H1 (cell line): ENCODE results near the gene NSUN2. TPM values are rescaled to one million over a fixed set of nuclear protein-coding genes. Genes with fewer than 3 reads are reported as not detected.

Experiments used
- CTCF ChIA-PET: fragments of 300-600 bp; sonication (Branson Sonifier 250); formaldehyde crosslinking; loops from one replicate; lab custom pipeline; 2021; ENCODE audit not compliant: partially characterized antibody; lab: Charles Lee
- POLR2A ChIA-PET: fragments of 300-600 bp; sonication (Branson Sonifier 250); formaldehyde crosslinking; loops from one replicate; lab custom pipeline; 2021; ENCODE audit warnings: inconsistent platforms; ENCODE audit not compliant: partially characterized antibody; lab: Charles Lee
- DNase-seq, 2 experiments: peaks; one replicate each; pipeline versions ENCODE4 v3.0.0 to v3.0.0-alpha.2; 2010 to 2022; ENCODE audit warnings: low spot score in 2 of 2, low read depth in 1 of 2, mixed read lengths in 1 of 2
- FAIRE-seq: peaks from 2 replicates; lab custom pipeline; 2011; peaks lifted over from hg19 to GRCh38; lab: Jason Lieb, UNC
- H2AFZ ChIP-seq: 2 replicates; pipeline ENCODE4 v1.8.1; 2012; ENCODE audit warnings: low read length, inconsistent platforms
- H2AK5ac ChIP-seq: 2 replicates; pipeline ENCODE4 v1.6.1; 2013; ENCODE audit warnings: low read depth, low read length
- H2BK120ac ChIP-seq: replicated peaks from 2 replicates; pipeline ENCODE3; 2013; ENCODE audit warnings: low read depth, low read length, inconsistent platforms
- H2BK12ac ChIP-seq: 2 replicates; pipeline ENCODE4 v1.6.1; 2013; ENCODE audit warnings: low read depth, low read length
- H2BK15ac ChIP-seq: 2 replicates; pipeline ENCODE4 v1.6.1; 2013; ENCODE audit warnings: low read length
- H2BK20ac ChIP-seq: 2 replicates; pipeline ENCODE4 v1.6.1; 2013; ENCODE audit warnings: low read length
- H2BK5ac ChIP-seq: 2 replicates; pipeline ENCODE4 v1.6.1; 2013; ENCODE audit warnings: low read depth, low read length
- H3K14ac ChIP-seq: 2 replicates; pipeline ENCODE4 v1.6.1; 2013; ENCODE audit warnings: inconsistent platforms; ENCODE audit not compliant: insufficient read length
- H3K18ac ChIP-seq: 2 replicates; pipeline ENCODE4 v1.6.1; 2013; ENCODE audit warnings: low read length; ENCODE audit errors: extremely low read depth
- H3K23ac ChIP-seq: 2 replicates; pipeline ENCODE4 v1.6.1; 2013; ENCODE audit warnings: inconsistent platforms; ENCODE audit not compliant: insufficient read length
- H3K23me2 ChIP-seq: 2 replicates; pipeline ENCODE4 v1.6.1; 2013; ENCODE audit warnings: low read depth, low read length
- H3K27ac ChIP-seq: 2 replicates; pipeline ENCODE4 v1.6.1; 2011; ENCODE audit warnings: low read depth, low read length, inconsistent platforms
- H3K27me3 ChIP-seq, 4 experiments: replicated peaks in 1 of 4; 1 replicate in 1 of 4; 2 replicates in 3 of 4; pipeline versions ENCODE4 v1.6.1 to v1.8.1; 2011 to 2013; ENCODE audit warnings: low read length in 3 of 4, mild to moderate bottlenecking in 3 of 4, inconsistent platforms in 2 of 4, mixed read lengths in 2 of 4, moderate library complexity in 1 of 4; ENCODE audit not compliant: control insufficient read depth in 3 of 4, insufficient read depth in 3 of 4; ENCODE audit errors: extremely low read depth in 1 of 4
- H3K36me3 ChIP-seq, 4 experiments: 2 replicates each; pipeline versions ENCODE4 v1.6.1 to v1.8.1; 2011 to 2013; ENCODE audit warnings: mild to moderate bottlenecking in 4 of 4, low read length in 3 of 4, moderate library complexity in 2 of 4, control low read depth in 1 of 4, inconsistent platforms in 1 of 4; ENCODE audit not compliant: insufficient read depth in 4 of 4, control insufficient read depth in 2 of 4
- H3K4ac ChIP-seq: replicated peaks from 2 replicates; pipeline ENCODE3; 2013; ENCODE audit warnings: low read length, low read depth, mixed read lengths, inconsistent platforms; ENCODE audit not compliant: insufficient read length
- H3K4me1 ChIP-seq, 4 experiments: replicated peaks in 1 of 4; 1 replicate in 1 of 4; 2 replicates in 3 of 4; pipeline versions ENCODE4 v1.6.1 to v1.8.1; 2011 to 2013; ENCODE audit warnings: low read length in 3 of 4, inconsistent platforms in 2 of 4, mixed read lengths in 1 of 4; ENCODE audit not compliant: insufficient read depth in 4 of 4, control insufficient read depth in 3 of 4
- H3K4me2 ChIP-seq, 2 experiments: 2 replicates each; pipeline versions ENCODE4 v1.6.1 to v1.8.1; 2011 to 2013; ENCODE audit warnings: low read depth in 2 of 2, low read length in 2 of 2, control low read depth in 1 of 2, inconsistent platforms in 1 of 2, mild to moderate bottlenecking in 1 of 2; ENCODE audit not compliant: insufficient read depth in 1 of 2
- H3K4me3 ChIP-seq, 4 experiments: fragments of 200-600, 300-600 bp in 1 of 4; sonication (generic), shearing (Covaris generic), sonication (Bioruptor Twin) in 1 of 4; 2 replicates each; pipeline versions ENCODE4 v1.5.1 to v1.8.1; 2011 to 2016; ENCODE audit warnings: low read length in 4 of 4, low read depth in 3 of 4, control low read depth in 2 of 4, inconsistent platforms in 2 of 4, mild to moderate bottlenecking in 2 of 4, mixed read lengths in 1 of 4, moderate library complexity in 1 of 4; ENCODE audit not compliant: insufficient read depth in 2 of 4; ENCODE audit errors: extremely low read depth in 1 of 4
- H3K56ac ChIP-seq: replicated peaks from 2 replicates; pipeline ENCODE3; 2013; ENCODE audit warnings: low read depth, mild to moderate bottlenecking, mixed read lengths, low read length, inconsistent platforms; ENCODE audit not compliant: insufficient read length
- H3K79me1 ChIP-seq: 2 replicates; pipeline ENCODE4 v1.6.1; 2013; ENCODE audit warnings: low read depth, low read length, control low read depth
- H3K79me2 ChIP-seq, 2 experiments: 2 replicates each; pipeline versions ENCODE4 v1.6.1 to v1.8.1; 2012 to 2013; ENCODE audit warnings: low read length in 2 of 2, mild to moderate bottlenecking in 2 of 2, inconsistent platforms in 1 of 2; ENCODE audit not compliant: insufficient read depth in 2 of 2, control insufficient read depth in 1 of 2
- H3K9ac ChIP-seq, 4 experiments: replicated peaks in 1 of 4; 1 replicate in 1 of 4; 2 replicates in 3 of 4; pipeline versions ENCODE4 v1.6.1 to v1.8.1; 2011 to 2013; ENCODE audit warnings: low read depth in 3 of 4, low read length in 3 of 4, control low read depth in 2 of 4, mild to moderate bottlenecking in 2 of 4, moderate library complexity in 2 of 4, inconsistent platforms in 1 of 4; ENCODE audit errors: extremely low read depth in 1 of 4
- H3K9me3 ChIP-seq, 2 experiments: 2 replicates each; pipeline versions ENCODE4 v1.6.1 to v1.8.1; 2012 to 2013; ENCODE audit warnings: mild to moderate bottlenecking in 2 of 2, moderate library complexity in 2 of 2, control low read depth in 1 of 2, inconsistent platforms in 1 of 2, low read depth in 1 of 2, low read length in 1 of 2, mixed read lengths in 1 of 2; ENCODE audit not compliant: insufficient read depth in 2 of 2
- H4K20me1 ChIP-seq, 2 experiments: replicated peaks in 1 of 2; 2 replicates each; pipeline versions ENCODE3 to v1.8.1; 2011 to 2013; ENCODE audit warnings: inconsistent platforms in 2 of 2, low read length in 2 of 2, mild to moderate bottlenecking in 1 of 2; ENCODE audit not compliant: insufficient read depth in 2 of 2, control insufficient read depth in 1 of 2
- H4K5ac ChIP-seq: 2 replicates; pipeline ENCODE4 v1.6.1; 2013; ENCODE audit warnings: low read length, low read depth, mixed read lengths, inconsistent platforms; ENCODE audit not compliant: insufficient read length
- H4K8ac ChIP-seq: 2 replicates; pipeline ENCODE4 v1.8.0; 2013; ENCODE audit warnings: mild to moderate bottlenecking, moderate library complexity, low read length, inconsistent platforms; ENCODE audit not compliant: insufficient read depth; ENCODE audit errors: extremely low read depth
- H4K91ac ChIP-seq: replicated peaks from 2 replicates; pipeline ENCODE3; 2013; ENCODE audit warnings: low read length, mixed read lengths, inconsistent platforms; ENCODE audit not compliant: insufficient read length
- ATF3 ChIP-seq: IDR thresholded peaks from 2 replicates; pipeline ENCODE4 v1.6.1; 2011; ENCODE audit warnings: low read depth, mild to moderate bottlenecking, low read length; ENCODE audit not compliant: insufficient read depth
- BACH1 ChIP-seq: IDR thresholded peaks from 2 replicates; pipeline ENCODE4 v1.6.1; 2012; ENCODE audit warnings: low read length, improper control_type of control experiment
- CHD2 ChIP-seq: IDR thresholded peaks from 2 replicates; pipeline ENCODE4 v1.6.1; 2012; ENCODE audit warnings: low read length, improper control_type of control experiment
- EGR1 ChIP-seq: IDR thresholded peaks from 2 replicates; pipeline ENCODE4 v1.6.1; 2011; ENCODE audit warnings: low read depth, low read length, borderline replicate concordance
- KDM1A ChIP-seq: fragments of 200-600, 300-600 bp; sonication (generic); IDR thresholded peaks from 2 replicates; pipeline ENCODE4 v1.7.1; 2016; ENCODE audit warnings: mild to moderate bottlenecking, low read length, borderline replicate concordance
- MAFK ChIP-seq: IDR thresholded peaks from 2 replicates; pipeline ENCODE4 v1.6.1; 2012; ENCODE audit warnings: low read depth, mild to moderate bottlenecking, improper control_type of control experiment, low read length
- NANOG ChIP-seq: IDR thresholded peaks from 2 replicates; pipeline ENCODE4 v1.6.1; 2011; ENCODE audit warnings: low read length, low read depth, mild to moderate bottlenecking, inconsistent platforms; ENCODE audit not compliant: insufficient read depth, poor library complexity, severe bottlenecking
- PHF8 ChIP-seq: fragments of 200-600 bp; sonication (generic); conservative IDR thresholded peaks from 2 replicates; pipeline ENCODE4 v1.7.1; 2012; ENCODE audit warnings: low read depth, mild to moderate bottlenecking, inconsistent platforms, low read length, moderate library complexity
- POLR2A ChIP-seq, 2 experiments: IDR thresholded peaks; 1 replicate in 1 of 2; 2 replicates in 1 of 2; pipeline ENCODE4 v1.6.1; 2011; ENCODE audit warnings: low read depth in 2 of 2, low read length in 2 of 2, mild to moderate bottlenecking in 2 of 2; ENCODE audit errors: control extremely low read depth in 1 of 2
- RFX5 ChIP-seq: IDR thresholded peaks from 2 replicates; pipeline ENCODE4 v1.6.1; 2011; ENCODE audit warnings: low read depth, low read length, improper control_type of control experiment, borderline replicate concordance
- SAP30 ChIP-seq: fragments of 300-600 bp; sonication (generic); IDR thresholded peaks from 2 replicates; pipeline ENCODE4 v1.7.1; 2012; ENCODE audit warnings: low read length, moderate library complexity, mild to moderate bottlenecking, inconsistent platforms; ENCODE audit not compliant: insufficient read depth, insufficient replicate concordance
- SIN3A ChIP-seq, 2 experiments: IDR thresholded peaks in 1 of 2; conservative IDR thresholded peaks in 1 of 2; 2 replicates each; pipeline ENCODE4 v1.6.1; 2011 to 2012; ENCODE audit warnings: low read length in 2 of 2, improper control_type of control experiment in 1 of 2, low read depth in 1 of 2, mild to moderate bottlenecking in 1 of 2
- SUZ12 ChIP-seq: fragments of 200-600 bp; sonication (generic); IDR thresholded peaks from 2 replicates; pipeline ENCODE4 v1.6.1; 2012; ENCODE audit warnings: mild to moderate bottlenecking, inconsistent platforms, low read length, moderate library complexity, mixed read lengths
- YY1 ChIP-seq: IDR thresholded peaks from 2 replicates; pipeline ENCODE4 v1.6.1; 2011; ENCODE audit warnings: low read depth, mild to moderate bottlenecking, low read length
- WGBS, 2 experiments: shearing (Covaris generic) in 1 of 2; methylation state at CpG; one replicate each; pipeline versions ENCODE4 v1.1.6 to v1.1.7; 2013 to 2015; ENCODE audit warnings: low lambda C conversion rate in 2 of 2, mixed read lengths in 2 of 2, inconsistent platforms in 1 of 2, low coverage in 1 of 2, missing lambda C conversion rate in 1 of 2; ENCODE audit not compliant: insufficient replicate concordance in 2 of 2, insufficient coverage in 1 of 2, insufficient read length in 1 of 2; ENCODE audit errors: extremely low coverage in 1 of 2, missing lambda C conversion rate in 1 of 2; 5-methylcytosine and 5-hydroxymethylcytosine counted together
- polyA plus RNA-seq, 7 experiments: library from polyadenylated mRNA; depleted of rRNA in 3 of 7; stranded (reverse) in 5 of 7; unstranded in 2 of 7; fragments of >200 nt in 5 of 7; fragments of 200-250 nt in 2 of 7; gene quantifications; 1 replicate in 5 of 7; 2 replicates in 1 of 7; 4 replicates in 1 of 7; pipeline versions ENCODE4 v1.2.1 to v1.2.3, GENCODE V29; 2011 to 2013; ENCODE audit warnings: missing spikeins in 2 of 7, mixed read lengths in 2 of 7
- total RNA-seq: library from RNA; stranded (reverse); fragmentation: NEBNext Ultra II Directional; extraction: Animal tissue kit (Norgen Biotek cat#: 25700); gene quantifications from 2 replicates; pipeline ENCODE4 v1.2.1, GENCODE V29; 2021

Gene NSUN2
- total and polyA plus RNA-seq, 2 of the 8 experiments (the other 6 are each of a cell fraction or from before 2014, with no cell fraction given): 47.3 to 94.7 TPM

GRCh38 chr5:6644794-6645241 is 12.0 kb upstream of the NSUN2 start:
- no peak for DNase-seq
- no peak overlapping the region for H3K14ac ChIP-seq
- TF ChIP-seq BACH1 (no peak), SIN3A (conservative IDR thresholded peaks at IDR 0.05 in 1 of 2, IDR thresholded peaks at IDR 0.05 in 1 of 2; ENCODE audit: low read depth in 1 of 2, low read length in 2 of 2) (no peak), PHF8 (no peak), POLR2A (IDR thresholded peaks at IDR 0.05; ENCODE audit: control extremely low read depth in 1 of 2, low read depth in 2 of 2, low read length in 2 of 2) (no peak), MAFK (no peak), KDM1A (no peak), YY1 (no peak), SAP30 (no peak), ATF3 (no peak), SUZ12 (no peak), CHD2 (no peak), NANOG (no peak), EGR1 (no peak), RFX5 (no peak)

More at GRCh38 chr5:6644794-6645241, 12.0 kb upstream of the NSUN2 start:
- peaks cover 0 to 8% (median 0%) of the 10 kb centered on the region in 4 experiments; a peak in 1 of 7 replicates for H3K4me1 ChIP-seq
- no peak overlapping the region for H3K9ac ChIP-seq
- no peaks in the 10 kb centered on the region; a peak in 1 of 8 replicates for H3K36me3 ChIP-seq
- H2BK20ac ChIP-seq: no peak overlapping the region
- 90% methylated on average over 6 of the region's 6 CpGs; no CpG with 5 or more reads in 1 of the 2 experiments for WGBS, 2 experiments
- no peak overlapping the region for H4K91ac ChIP-seq
- no peak overlapping the region for H3K56ac ChIP-seq
- peaks cover 0 to 12% of the 10 kb centered on the region in 2 experiments; a peak in 2 of 4 replicates for H3K79me2 ChIP-seq
- H2BK5ac ChIP-seq: no peak overlapping the region
- no peak overlapping the region for H3K18ac ChIP-seq
- H3K4ac ChIP-seq: no peak overlapping the region
- H3K23ac ChIP-seq: no peak overlapping the region
- peaks cover 2% of the 10 kb centered on the region; the same call in 1 of the 2 replicates for H3K79me1 ChIP-seq
- H4K20me1 ChIP-seq: peaks cover 0 to 4% of the 10 kb centered on the region in 2 experiments
- no peak for FAIRE-seq
- no peak overlapping the region for H4K8ac ChIP-seq
- H2BK15ac ChIP-seq: no peak overlapping the region
- no peak overlapping the region for H3K4me2 ChIP-seq
- H2AFZ ChIP-seq: no peak overlapping the region
- H2BK120ac ChIP-seq: no peak overlapping the region
- no peak overlapping the region for H2BK12ac ChIP-seq
- H3K27me3 ChIP-seq: no peaks in the 10 kb centered on the region
- CTCF ChIA-PET: interaction anchor here (1.4 kb wide), 1 partner anchor 101 kb away, joined by 3 read pairs; no protein-coding TSS in a partner anchor
- POLR2A ChIA-PET: no interaction called here
- H3K4me3 ChIP-seq: no peak overlapping the region
- H2AK5ac ChIP-seq: no peak overlapping the region
- no peaks in the 10 kb centered on the region for H3K9me3 ChIP-seq
- H3K27ac ChIP-seq: no peak overlapping the region
- H4K5ac ChIP-seq: no peak overlapping the region
- H3K23me2 ChIP-seq: no peaks in the 10 kb centered on the region
